DLD1 (cell line): Measurements from ENCODE around the gene COMT.

Source experiments
- in situ Hi-C: cut with HindIII; loops from 2 replicates; pipeline ENCODE4 v1.10.0; 2017; ENCODE audit warnings: low sequenced_read_pairs

COMT gene

DNA sequence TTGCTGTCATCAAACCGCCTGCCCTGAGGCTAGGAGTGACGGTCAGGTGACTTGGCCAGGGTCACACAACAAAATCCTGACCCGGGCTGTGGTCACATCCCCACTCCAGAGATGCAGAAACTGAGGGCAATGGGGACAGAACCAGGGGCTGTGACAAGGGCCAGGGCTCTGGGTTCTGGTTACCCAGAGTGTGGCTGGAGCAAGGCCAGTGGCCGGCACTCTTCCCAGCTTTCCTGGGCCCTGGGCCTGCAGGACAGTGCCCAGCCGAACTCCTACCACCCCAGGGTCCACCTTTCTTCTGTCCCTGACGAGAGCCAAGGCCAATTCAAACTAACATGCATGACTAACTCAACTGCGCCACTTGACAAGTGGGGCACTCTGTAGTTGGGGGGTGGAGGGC lies 39.2 kb downstream of the COMT start:
- in situ Hi-C loops: no loop called here

DNA sequence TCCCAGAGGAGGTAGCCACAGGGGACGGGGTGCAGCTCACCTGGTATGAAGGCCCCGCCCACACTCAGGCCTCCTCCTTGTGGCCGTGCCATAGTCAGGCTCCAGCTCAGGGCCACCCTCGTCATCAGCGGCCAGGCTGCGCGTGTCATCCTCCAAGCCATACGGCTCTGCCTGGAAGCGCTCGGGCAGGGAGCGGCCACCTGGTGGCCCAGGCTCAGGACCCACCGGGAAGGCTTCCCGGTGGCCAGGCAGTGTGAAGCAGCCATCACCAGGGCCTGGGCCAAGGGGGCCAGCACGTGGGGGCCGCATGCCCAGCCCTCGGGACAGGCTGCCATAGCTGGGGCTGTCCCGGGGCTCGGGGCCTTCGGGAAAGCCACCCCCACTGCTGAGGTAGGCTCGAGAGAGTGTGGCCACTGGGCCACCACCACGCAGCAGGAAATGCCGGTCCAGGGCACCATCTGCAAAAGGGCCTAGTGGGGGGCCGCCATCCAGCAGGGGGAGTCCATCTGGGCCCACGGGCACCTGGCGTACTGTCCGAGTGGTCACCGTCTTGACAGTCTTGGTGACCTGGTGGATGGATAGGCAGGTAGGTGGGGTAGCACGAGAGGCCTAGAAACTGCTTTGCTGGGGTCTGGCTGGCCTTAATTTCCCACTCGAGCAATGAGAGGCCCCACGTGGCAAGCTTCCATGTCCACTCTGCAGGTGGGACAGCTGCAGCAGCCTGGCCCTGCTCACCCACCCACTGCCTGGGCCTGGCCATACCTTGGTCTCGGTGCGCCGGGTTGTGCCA lies 39.8 kb downstream of the COMT start:
- in situ Hi-C loops: no loop called here

DNA sequence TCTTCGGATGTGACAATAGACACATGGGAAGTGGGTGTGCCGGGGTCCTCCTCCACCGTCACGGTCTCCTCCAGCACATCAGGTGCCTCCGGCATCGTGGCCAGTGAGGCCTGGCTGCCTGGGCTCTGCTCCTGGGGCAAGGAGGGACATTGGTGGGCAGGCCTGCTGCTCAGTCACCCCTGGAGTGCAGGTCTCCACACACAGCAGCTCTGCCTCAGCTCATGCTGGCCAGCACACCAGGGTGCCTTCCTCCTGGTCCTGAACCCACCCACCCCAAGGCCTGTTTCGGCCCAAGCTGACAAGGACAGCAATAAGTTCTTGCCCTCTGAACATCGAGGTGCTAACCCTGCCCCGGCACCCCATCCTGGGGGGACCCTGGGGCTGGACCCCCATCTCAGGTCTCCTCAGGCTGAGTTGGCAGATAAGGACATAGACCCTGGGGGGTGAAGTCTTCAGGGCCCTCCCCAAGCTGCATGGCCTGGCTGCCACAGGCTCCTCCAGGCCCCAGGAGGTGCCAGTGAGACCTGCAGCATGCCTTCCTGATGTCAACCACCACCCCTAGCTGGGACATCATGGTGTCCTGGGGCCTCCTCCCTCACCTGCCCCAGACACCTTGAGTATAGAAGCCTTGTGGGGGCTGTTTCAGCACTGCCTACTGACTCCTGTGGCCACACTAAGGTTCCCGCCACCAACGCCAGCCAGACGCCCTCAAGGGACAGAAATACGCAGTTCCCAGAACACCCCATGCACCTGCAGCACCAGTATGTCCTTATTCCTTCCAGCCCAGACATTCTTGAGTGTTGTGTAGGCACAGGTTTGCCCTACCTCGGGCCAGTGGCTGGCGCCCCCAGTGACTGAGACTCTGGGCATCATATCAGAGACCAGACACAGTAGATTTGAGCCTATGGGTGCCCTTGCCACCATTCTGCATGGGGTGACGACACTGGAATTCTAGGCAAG lies 40.7 kb downstream of the COMT start:
- in situ Hi-C loops: no loop called here

DNA sequence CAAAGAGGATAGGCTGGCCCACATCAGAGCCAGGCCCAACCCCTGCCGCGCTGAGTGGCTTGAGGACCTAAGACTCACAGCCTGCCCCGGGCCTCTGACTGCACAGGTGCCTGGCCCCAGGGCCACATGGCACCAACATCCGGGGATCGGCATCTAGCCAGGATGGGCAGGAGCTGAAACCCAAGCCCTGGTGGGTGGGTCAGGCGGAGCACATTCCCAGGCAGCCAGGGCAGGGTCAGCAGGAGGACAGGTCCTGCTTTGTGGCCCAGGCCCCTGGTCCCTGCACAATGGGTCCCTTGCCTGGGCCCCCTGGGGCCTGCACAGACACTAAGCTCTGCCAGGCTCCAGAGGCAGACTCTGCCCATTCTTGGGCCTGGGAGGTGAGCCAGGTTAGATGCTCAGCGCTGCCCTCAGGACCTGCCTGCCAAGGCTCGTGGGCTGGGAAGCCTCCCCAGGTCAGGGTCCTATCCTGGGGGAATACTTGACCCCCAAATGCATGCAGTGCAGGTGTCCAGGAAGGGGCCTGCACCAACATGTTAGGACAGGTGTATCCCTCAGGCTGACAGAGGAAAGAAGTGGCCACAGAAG lies 41.5 kb downstream of the COMT start:
- in situ Hi-C loops: no loop called here

DNA sequence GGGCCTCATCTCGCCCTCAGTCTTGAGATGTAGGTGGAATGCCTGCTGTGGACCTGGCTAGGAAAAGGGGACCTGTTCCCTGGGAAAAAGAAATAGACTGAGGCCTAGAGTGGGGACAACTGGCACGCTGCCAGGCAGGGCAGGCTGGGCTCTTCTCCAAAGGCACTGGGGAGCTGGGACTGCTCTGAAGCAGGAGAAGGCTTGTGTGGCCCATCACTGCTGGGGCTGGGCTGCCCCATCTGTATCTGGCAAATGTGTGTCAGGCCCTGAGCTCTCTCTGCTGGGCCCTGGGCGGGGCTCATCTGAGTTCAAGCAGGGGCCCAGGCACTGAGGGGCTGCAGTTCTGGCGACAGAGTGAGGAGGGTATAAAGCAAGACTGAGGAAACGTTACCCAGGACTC lies 42.2 kb downstream of the COMT start:
- in situ Hi-C loops: no loop called here

DNA sequence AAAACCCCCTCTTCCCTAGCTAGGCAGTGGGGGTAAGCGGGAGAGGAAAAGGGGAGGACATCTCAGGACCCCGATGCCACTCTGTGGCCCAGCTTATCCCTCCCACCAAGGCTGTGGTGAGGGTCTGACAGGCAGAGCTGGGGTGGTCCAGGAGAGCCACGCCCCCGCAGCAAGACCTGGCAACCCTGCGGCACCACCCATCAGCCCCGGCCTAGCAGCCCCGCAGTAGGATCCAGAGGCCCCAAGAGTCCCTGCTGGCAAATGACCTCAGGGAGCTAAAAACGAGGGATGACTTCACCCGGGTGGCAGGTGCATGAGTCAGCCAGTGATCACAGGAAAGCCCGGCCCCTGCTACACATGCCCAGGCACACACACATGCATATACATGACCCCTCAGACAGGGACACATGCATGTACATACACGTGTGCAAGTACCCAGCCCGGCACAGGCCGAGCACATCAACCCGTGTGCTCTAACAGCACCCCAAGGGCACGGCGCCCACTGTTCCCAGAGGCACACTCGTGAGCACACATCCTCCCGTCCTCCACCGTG lies 42.7 kb downstream of the COMT start:
- in situ Hi-C loops: no loop called here

DNA sequence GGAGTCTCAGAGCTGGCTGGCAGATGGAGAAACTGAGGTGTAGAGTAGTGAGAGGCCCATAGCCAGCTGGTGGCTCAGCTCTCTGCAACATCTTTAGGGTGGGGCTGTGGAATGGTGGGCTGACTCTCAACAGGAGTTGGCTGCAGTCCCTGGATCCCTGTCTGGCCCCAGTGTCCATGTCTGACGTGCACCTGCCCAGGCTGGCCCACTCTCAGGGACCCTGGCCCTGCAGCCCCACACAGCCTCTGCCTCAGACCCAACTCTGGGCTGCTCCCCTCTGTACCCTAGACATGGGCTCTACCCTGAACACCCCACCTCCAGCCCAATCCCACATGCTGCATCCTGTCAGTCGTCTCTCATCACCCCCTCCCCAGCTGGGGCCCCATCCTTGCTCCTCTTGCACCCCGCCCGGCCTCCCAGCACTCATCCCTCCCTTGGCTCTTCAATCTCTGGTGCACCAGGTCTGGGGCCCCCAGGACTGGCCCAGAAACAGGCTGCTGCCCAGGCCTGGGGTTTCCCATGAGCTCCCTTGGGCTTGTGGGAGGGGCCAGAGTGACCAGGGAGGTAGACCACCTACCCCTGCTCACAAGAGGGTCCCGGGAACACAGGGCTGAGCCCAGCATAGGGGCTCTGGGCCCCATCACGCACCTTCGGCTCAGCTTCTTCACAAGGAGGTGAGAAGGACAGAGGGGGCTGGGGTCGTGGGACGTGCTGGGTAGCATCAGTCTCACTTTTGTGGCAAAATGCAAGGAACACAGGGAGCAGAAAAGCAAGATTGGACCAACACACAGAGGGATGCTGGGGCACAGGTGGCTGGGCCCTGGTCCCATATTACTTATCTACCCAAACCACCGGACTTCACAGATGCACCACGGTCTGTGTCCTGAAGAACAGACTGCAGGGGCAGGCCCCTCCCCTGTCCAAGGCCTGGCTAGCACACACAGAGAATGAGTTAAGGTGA lies 43.6 kb downstream of the COMT start:
- in situ Hi-C loops: no loop called here

DNA sequence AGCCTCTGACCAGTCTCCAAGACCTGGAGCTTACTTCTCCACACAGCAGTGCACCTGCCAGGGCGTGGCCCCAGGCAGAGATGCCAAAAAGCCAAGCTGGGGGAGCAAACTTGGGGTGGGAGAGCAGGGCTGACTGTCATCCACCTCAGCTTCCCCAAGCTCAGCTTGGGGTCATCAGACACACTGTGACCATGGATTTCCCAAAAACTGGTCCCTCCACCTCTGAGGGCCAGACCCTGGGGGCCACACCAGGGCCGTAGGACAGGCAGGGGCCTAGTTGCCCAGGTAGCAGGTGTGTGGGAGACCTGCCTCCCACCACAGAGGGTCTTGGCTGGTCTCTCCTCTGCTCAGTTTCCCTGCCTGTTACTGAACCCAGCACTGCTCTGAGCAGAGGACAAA lies 44.4 kb downstream of the COMT start:
- in situ Hi-C loops: no loop called here

DNA sequence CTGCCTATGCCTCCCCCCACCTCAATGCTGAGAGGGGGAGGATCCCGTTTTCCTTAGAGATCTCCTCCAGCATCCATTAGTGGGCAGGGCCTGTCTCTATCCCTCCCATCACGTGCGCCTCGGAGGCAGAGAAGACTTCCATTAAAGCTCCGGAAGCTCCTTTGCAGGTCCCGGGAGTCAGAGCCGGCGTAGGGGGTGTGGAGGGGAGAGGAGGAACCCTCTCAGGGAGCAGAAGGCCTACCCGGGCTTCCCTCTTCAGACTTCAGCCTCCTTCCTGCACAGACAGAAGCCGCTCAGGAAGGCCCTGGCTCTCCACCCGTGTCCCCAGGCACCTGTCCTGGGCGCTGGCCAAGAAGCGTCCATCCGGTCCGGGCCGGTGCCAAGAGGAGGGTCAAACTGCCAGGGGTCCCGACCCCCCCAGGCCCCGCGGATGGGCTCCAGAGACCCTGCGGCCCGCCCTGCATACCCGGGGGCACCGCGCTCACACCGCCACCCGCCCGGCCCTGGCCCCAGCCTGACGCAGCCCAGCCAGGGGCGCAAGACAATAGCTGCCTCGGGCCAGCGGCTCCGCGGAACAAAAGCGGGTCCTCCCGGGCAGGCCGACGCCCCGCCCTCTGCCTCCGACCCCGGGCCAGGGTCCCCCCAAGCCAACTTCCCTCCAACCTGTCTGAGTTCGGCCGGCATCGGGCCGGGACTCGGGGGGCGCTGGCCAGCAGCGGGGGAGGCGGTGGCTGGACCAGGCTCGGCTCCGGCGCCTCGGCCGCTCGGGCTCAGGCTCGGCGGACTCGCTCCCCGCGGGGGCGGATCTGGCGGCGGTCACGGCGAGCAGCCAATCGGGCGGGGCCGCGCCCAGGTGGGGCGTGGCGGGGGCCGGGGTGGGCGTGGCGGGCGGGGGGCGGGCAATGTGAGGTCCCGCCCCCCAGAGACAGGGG lies 45.1 kb downstream of the COMT start:
- in situ Hi-C loops: no loop called here

DNA sequence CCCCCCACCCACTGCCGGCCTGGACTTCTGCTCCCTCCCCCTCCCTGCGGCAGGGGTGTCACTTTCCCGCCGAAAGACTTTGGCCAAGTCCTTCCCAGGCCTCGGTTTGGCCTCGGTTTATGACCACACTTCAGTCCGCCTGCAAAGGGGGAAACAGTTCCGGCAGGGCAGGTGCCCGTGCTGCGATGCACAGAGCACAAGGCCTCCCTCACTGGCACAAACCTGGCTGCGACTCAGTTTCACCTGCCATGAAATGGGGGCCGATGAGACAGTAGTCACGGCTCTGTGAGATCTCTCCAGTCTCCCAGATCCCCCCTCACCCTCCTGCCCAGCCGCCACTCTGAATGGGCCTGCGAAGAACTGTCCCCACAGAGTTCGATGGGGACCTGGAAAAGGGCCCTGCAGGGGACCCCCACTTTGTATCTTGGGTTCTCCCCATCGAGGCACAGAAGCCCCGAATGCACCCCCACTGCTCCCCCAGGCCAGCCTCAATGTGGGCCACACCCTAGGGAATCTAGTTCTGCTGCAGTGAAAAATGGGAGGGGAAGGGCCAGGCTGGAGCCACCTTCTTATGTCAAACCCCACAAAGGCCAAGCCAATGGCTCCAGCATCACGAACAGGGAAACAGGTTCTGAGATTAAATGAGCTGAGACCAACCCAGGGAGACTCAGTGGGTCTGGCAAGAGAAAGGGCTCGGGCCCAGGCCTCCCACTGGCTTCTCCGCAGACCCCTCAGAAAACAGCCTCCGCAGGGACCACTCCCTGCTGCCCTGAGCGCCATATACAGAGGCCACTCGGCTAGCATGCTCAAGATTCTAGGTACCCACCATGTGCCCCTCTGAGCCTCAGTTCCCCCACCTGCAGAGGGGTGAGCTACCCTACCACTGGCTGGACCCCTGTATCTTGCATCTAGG lies 46.1 kb downstream of the COMT start:
- in situ Hi-C loops: no loop called here

DNA sequence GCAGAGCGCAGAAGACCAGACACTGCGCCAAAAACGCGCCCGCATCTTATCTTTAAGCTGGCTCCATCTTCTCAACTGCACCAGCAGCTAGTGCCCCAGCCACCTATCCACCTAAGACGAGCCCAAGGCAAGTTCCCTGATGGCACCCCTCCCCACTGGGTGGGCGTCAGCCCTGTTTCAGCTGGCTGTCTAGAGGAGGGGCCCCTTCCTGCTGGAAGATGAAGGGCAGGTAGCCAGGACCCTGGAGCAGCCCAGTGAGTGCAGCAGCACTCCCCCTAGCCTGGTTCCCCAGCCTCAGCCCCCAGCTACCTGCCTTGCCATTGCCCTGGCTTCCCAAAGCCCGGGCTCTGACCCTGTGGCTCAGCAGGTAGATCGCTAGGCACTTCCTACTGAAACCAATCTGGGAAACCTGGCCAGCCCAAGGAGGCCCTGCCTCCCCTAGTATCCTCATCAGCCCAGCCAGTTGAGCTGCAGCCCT lies 46.8 kb downstream of the COMT start:
- in situ Hi-C loops: no loop called here

DNA sequence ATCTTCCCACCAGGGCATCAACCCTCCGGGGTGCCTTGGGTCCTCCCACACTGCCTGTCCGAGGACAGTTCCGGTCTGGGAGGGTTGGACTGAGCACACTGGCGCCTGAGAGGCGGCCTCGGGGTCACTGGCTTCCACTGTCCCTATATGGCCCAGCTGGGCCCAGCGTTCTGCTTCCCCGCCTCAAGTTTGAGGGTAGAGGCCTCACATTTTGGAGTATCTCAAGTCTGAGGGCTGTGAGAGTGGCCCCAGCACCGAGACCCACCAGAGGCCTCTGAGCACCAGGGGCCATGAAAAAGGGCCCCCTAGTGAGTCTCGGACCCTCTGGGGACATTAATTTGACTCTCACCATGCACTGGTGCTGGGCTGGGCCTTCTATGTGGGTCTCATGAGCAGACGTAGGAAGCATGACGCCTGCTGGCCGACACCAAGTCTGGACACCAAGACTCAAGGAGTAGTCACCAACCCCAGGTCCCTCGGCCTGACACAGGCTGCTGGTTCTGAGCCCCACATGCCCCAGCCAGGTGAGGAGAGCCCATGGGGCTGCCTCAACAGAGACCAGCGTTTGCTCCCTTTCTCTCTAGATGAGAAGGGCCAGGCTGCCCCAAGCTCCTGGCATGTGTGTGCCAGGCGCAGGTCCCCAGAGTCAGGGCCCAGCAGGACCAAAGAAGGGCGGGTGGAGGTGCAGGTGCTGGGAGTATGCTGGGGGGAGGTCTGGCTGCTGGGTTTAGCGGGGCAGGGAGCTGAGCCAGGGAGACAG lies 47.6 kb downstream of the COMT start:
- in situ Hi-C loops: no loop called here

DNA sequence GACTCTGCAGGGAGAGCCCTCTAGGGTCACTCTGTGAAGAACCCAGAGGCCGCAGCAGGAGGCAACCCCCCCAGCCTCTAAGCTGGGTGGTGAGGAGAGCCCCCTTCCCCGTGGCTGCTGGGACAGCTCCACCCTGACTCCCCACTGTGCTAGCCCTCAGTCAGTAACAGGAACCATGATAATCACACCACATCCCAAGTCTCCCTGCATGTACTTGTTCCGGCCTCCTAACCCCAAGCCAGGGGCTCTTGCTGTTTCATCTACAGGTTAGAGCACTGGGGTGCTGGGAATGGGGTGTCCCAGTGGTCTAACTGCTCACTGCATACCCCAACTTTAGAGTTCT lies 48.1 kb downstream of the COMT start:
- in situ Hi-C loops: no loop called here

DNA sequence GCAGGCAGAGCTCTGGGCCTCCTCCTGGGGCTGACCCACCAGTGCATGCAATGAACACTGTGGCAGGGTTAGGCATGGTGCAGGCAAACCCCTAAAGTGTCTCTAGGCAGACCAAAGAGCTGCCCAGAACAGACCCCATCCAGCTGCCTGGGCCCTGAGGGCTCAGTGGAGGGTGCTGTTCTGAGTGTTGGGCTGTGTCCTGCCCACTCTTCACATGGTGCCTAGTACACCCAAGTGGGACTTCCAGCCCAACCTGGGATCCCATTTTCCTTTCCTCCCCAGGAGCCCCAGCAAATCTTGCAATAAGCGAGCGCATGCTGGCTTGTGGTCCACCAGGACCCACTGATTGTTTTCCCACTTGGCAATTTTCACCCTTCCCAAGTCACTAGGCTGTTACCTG lies 48.6 kb downstream of the COMT start:
- in situ Hi-C loops: no loop called here

DNA sequence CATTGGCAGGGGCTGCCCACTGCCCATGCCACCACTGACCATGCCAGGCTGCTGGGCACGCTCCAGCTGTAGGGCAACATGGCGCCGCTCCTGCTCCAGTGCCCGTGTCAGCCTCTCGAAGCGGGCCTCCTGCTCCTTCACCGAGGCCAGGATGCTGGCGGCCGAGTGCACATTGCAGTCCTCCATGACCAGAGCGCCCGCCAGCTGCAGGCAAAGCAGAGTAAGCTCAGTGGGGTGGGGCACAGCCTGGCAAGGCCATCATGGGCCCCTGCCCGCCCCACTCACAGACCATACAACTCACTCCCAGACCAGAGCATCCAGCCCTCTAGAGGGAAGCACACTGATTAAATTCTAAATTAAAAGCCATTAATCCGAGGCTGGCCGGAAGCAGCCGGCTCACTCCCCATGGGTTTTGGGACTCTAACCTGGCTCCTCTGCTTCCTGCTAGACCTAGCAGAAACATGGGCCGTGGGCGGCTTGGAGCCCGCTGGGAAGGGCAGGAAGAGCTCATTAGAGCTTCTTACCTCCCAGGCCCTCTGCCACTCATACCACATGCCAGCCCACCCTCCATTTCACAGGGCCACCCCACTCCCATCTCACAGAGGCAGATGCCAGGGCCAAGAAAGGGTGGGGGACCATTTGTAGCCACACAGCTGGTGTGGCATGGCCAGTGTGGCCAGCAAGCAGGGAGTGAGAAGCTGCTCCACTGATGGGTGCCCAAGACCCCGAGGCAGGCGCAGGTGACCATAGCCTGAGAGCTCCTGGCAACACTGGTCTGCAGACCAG lies 49.2 kb downstream of the COMT start:
- in situ Hi-C loops: no loop called here

DNA sequence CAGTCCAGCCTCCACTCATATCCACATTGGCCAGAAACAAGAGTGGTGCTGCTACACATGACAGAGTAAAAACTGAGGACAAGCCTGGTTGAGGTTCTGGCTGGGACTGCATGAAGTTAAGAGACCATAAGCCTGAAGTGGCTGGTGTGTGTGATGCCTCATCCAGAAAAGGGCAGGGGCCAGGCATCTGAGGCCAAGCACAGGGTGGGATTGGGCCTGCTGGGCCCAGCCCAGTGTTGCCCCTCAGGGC lies 49.7 kb downstream of the COMT start:
- in situ Hi-C loops: no loop called here
